GM12892 (cell line): ENCODE results near the gene CLDN24. TPM values are rescaled to one million over a fixed set of nuclear protein-coding genes. Genes with fewer than 3 reads are reported as not detected.

Source experiments
- DNase-seq: peaks from one replicate; pipeline ENCODE4 v3.0.0; 2011; ENCODE audit not compliant: insufficient read length
- FAIRE-seq: peaks from 2 replicates; lab custom pipeline; 2011; peaks lifted over from hg19 to GRCh38; lab: Jason Lieb, UNC
- POLR2A ChIP-seq: IDR thresholded peaks from 2 replicates; pipeline ENCODE4 v1.6.1; 2011; ENCODE audit warnings: low read depth, low read length, control low read depth
- POLR2AphosphoS5 ChIP-seq: IDR thresholded peaks from 2 replicates; pipeline ENCODE4 v1.6.1; 2011; ENCODE audit warnings: low read depth, low read length, control low read depth
- TAF1 ChIP-seq: IDR thresholded peaks from 2 replicates; pipeline ENCODE4 v1.6.1; 2011; ENCODE audit warnings: low read depth, mild to moderate bottlenecking, control low read depth, low read length, borderline replicate concordance
- polyA plus RNA-seq: library from polyadenylated mRNA; unstranded; fragments of >200 nt; gene quantifications from one replicate; pipeline ENCODE4 v1.2.1, GENCODE V29; 2012; ENCODE audit warnings: missing spikeins, inconsistent platforms; ENCODE audit not compliant: missing spikeins

CLDN24 gene
- not detected for polyA plus RNA-seq

- DNase-seq (no peak), FAIRE-seq (no peak)
- TF ChIP-seq POLR2A: no peak
These were observed at the start of gene CLDN24 for GRCh38 chr4:183322326-183322725. Gene CLDN24 (minus strand): TSS chr4:183322426. CDS start chr4:183322426, 0 bp downstream.

DNA sequence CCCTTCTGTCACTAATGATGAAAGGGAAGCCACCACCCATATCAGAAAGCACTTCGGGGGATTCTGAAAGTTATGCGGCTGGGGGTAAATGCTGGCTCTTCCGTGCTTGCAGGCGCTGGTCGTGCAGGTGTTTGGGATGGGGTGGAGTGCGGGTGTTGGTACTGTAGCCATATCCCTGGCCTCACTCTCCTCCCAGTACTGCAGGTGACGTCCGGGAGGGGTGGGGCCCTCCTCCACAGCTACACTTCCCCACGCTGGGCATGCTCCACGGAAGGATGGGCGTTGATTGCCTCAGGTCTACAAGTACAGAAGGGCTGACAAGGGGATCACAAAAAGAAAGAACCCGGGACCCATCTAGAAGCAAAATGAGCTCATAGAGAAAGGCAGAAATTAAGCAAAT, 48.6 kb upstream of the CLDN24 start:
- TF ChIP-seq TAF1 (no peak), POLR2A (no peak), POLR2AphosphoS5 (no peak)
- DNase-seq (no peak), FAIRE-seq (no peak)

GRCh38 chr4:183369073-183369472, 46.8 kb upstream of the CLDN24 start:
- DNase-seq: no peak
- no peak for TF ChIP-seq POLR2AphosphoS5
- TF ChIP-seq POLR2A: no peak
- TF ChIP-seq TAF1: no peak
- no peak for FAIRE-seq

DNA sequence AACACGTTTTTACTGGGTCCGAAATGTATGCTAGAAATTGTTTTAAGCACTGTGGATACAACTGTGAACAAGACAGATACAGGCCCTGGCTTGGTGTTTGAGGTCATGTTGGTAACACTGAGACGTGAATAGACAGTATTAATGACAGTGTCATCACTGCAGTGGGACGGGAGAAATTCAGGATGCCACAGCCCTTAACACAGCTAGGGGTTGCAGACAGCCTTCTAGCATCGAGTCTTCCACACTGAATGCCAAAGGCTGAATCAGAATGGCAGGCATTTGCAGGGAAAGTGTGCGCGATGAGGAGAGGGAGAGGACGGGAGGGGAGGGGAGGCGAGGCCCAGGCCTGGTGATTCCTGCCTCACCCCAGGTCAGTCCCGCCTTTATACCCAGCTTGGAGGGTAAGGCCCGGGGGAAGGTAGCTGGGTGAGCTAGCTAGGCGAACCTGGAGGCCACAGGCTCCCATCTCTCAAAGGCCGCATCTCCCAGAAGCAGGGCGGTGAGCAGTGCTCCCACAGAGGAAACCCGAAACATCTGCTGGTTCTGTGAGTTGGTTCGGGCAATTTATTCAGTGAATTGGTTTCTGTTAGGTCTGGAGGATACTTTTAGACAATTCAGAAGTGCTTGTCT, 44.1 kb upstream of the CLDN24 start:
- TF ChIP-seq POLR2A (no peak), POLR2AphosphoS5 (no peak), TAF1 (no peak)
- no peak for DNase-seq
- FAIRE-seq: no peak

- no peak for FAIRE-seq
- no peak for TF ChIP-seq POLR2A
- no peak for TF ChIP-seq POLR2AphosphoS5
- no peak for TF ChIP-seq TAF1
These were observed 41.8 kb upstream of the CLDN24 start for GRCh38 chr4:183364025-183364424.

DNA sequence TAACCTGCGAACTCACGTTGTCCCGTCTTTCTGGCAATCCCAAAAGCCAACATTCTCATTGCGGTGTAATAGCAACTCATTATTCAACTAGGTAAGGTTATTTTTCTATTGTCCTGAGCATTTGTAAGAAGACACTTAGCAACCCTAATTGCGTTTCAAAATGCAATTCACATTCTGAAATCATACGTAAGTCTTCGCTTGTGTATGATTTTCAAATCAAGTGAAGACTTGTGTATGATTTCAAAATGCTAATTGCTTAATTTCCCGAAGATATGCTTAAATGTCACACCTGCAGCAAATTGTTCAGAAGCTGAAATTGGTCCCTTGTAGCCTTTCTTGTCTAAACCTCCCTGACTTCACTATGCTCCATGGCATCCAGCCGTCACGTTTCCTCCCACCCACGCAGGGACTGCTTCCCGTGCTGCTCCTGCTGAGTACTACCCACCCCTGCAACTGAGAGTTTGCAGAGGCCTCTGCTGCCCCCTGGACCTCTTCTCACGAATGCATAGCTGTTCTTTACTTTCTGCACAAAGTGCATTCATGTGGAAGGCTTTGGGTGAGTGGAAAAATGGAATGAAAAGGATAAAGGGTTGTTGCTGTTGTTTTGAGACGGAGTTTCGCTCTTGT, 40.8 kb upstream of the CLDN24 start:
- DNase-seq (no peak), FAIRE-seq (no peak)
- no peak for TF ChIP-seq TAF1
- TF ChIP-seq POLR2AphosphoS5: no peak
- TF ChIP-seq POLR2A: no peak

More at GRCh38 chr4:183364025-183364424, 41.8 kb upstream of the CLDN24 start:
- no peak for DNase-seq

DNA sequence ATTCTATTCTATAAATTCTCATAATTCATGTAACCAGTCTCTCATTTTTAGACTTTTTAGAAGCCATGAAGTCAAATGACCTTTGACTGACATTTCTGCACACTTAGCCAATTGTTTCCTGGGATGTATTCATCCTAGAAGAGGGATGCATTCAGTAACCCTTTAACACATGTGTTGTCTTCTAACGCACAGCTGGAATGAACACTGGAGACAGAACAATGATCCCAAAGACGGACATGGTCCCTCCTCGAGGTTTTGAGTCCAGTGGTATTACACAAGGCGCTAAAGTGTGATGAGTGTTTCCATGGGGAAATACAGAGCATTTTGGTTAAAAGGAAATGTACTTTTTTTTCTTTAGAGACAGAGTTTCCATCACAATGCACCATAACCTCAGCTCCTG, 39.8 kb upstream of the CLDN24 start:
- FAIRE-seq: no peak
- TF ChIP-seq POLR2A (no peak), TAF1 (no peak), POLR2AphosphoS5 (no peak)

GRCh38 chr4:183360161-183360919, 38.1 kb upstream of the CLDN24 start:
- DNase-seq: no peak
- no peak for FAIRE-seq

More for the DNA sequence above, 39.8 kb upstream of the CLDN24 start:
- DNase-seq: no peak

GRCh38 chr4:183358215-183358755, 36.1 kb upstream of the CLDN24 start:
- DNase-seq (no peak), FAIRE-seq (no peak)
- TF ChIP-seq TAF1 (no peak), POLR2AphosphoS5 (no peak)

More at GRCh38 chr4:183360161-183360919, 38.1 kb upstream of the CLDN24 start:
- TF ChIP-seq POLR2AphosphoS5: no peak
- TF ChIP-seq POLR2A: no peak
- no peak for TF ChIP-seq TAF1

DNA sequence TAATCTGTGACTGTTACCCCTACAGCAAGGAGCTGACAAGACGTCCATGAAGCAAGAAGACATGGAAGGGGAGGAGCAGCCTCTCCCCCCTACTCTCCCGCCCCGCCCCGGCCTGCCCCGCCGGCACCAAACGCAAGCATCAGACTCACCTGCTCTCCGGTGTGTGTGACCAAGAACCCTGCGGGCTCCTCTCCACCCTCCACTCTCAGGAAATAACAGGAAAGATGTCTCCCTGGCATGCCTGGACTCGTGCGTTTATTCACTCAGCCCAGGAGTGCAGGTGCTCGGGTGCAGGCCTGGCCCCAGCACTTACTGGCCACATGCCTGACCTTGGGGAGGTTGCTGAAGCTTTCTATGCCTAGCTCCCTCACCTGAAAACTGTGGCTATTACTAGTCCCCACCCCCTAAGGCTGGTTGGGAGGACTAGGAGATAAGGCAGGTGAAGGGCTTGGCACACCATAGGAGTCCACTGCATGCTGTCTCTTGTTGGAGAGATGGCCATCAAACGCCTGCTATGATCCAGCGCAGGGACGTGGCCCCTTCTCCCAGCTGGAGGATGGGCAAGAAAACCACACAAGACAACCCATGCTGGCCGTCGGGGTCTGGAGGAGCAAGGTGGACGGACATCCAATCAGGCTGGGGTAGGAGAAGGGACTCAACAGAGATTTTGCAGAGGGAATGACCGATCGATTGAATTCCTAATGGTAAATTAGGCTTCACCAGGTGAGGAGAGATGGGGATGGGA, 34.9 kb upstream of the CLDN24 start:
- FAIRE-seq (no peak), DNase-seq (no peak)
- TF ChIP-seq POLR2A (no peak), TAF1 (no peak), POLR2AphosphoS5 (no peak)
